GDM1 (cell line): ENCODE data around the gene TMEM120B.
"Not testable (repeated sequence)": the region's sequence is repeated elsewhere in the genome, so short reads cannot be mapped to it uniquely, and the experiment has no call there.

Source experiments
- DNase-seq: peaks from one replicate; lab custom pipeline; 2025; lab: John Stamatoyannopoulos, UW

TMEM120B gene

GRCh38 chr12:121709478-121709961 is 3.0 kb upstream of the TMEM120B start:
- DNase-seq = no peak

DNA sequence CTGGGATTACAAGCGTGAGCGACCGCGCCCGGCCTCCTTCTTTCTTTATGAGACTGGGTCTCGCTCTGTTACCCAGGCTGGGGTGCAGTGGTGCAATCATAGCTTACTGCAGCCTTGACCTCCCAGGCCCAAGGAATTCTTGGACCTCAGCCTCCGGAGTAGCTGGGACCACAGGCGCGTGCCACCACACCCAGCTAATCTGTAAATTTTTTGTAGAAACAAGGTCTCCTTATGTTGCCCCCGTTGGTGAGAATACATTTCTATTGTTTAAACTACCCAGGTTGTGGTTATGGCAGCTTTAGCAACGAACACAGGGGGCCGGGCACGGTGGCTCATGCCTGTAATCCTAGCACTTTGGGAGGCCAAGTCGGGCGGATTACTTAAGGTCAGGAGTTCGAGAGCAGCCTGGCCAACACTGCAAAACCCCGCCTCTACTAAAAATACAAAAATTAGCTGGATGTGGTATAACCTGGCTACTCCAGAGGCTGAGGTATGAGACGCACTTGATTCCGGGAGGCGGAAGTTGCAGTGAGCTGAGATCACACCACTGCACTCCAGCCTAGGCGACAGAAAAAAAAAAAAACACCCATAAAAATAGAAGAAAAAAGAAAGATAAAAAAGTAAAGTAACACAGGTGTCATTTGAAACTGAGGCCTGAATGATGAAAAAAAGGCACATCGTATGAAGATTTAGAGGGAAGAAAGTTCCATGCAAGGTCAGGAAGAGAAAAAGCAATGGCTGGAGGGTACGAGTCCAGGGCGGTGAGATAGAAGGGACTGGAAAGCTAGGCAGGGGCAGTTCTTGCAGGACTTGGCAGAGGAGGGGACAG is 977 bp upstream of the TMEM120B start:
- DNase-seq = no peak

- DNase-seq = no peak
These were observed 427 bp upstream of the TMEM120B start for GRCh38 chr12:121712190-121712460.

- DNase-seq = no peak
These were observed 765 bp downstream of the TMEM120B start for GRCh38 chr12:121713257-121713777.

- DNase-seq = no peak
These were observed 1.2 kb downstream of the TMEM120B start for GRCh38 chr12:121713793-121714192.

DNA sequence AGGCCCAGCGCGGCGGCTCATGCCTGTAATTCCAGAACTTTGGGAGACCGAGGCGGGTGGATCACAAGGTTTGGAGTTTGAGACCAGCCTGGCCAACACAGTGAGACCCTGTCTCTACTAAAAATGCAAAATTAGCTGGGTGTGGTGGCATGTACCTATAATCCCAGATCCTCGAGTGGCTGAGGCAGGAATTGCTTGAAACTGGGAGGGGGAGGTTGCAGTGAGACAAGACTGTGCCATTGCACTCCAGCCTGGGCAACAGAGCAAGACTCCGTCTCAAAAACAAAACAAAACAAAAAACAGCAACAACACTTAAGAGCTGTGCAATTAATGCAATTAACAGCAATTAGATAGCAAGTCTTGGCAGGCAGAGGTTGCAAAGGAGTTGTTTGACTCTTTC is 2.5 kb downstream of the TMEM120B start:
- not testable (repeated sequence) for DNase-seq

GRCh38 chr12:121715862-121716435 is 3.4 kb downstream of the TMEM120B start:
- DNase-seq = no peak

DNA sequence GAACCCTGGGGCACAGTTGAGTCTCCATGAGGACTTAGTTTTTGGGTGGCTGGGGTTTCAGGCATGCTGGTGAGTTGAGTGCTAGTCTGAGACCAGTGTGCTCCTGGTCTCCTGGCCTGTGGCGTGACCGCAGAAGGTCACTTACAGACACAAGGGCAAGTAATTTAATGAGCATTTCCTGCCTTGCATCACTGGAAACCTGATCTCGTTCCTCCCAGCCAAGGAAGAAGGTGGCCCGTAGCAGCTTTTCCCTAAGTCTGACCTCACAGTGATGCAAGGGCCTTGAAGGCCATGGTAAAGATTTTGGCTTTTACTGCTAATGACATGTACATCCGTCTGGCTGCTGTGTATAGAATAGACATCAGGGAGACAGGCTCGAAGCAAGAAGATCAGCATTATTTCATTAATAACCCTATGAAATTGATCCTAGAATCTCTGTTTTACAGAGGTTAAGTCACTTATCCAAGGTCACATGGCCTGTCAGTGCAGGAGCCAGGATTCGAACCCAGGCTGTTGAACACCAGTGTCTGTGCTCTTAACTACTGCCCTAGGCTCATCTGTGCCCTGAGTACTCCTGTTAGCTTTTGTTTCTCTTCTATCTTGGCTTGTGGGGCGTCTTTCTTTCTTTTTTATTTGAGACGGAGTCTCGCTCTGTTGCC is 4.6 kb downstream of the TMEM120B start:
- no peak for DNase-seq

DNA sequence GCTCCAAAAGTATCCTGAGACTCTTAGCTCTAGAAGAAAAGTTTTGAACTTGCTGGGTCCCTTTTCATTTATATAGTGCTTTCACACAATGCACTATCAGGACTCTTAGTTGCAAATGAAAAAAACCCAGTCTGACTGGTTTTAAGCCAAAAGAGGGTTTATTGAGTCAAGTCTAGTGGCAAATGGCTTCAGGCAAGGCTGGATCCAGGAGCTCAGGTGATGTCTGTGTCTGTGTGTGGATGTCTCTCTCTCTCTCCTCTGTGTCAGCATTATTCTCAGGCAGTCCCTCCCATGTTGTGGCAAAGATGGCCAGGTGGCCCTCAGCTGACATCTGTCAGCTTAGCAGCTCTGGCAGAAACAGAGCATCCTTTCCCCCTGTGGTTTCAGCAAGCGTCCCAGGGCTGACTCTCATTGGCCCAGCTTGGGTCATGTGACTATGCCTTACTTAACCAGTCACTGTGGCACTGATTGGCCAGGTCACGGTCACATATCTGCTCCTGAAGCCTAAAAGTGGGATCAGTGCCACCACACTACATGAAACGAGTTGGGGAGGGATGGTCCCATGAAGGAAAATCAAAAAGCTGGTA is 6.2 kb downstream of the TMEM120B start:
- no peak for DNase-seq

DNA sequence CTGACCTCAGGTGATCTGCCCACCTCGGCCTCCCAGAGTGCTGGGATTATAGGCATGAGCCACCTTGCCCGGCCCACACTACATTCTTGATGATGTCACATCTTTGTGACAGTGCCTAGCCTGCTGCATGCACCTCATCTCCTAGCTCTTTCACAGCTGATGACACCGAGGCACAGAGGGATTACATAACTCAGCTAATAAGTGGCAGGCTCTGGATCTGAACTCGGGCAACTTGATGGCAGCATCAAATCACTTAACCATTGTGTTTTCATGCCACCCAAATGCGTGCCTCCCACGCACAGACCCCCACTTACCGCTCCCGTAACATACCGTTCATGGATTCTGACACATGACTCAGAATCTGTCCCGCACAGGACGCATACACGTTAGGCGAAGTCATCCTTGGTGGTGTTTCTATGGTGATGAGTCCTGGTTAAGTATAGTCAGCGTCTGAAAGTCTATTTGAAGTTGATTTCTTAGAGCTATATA is 7.4 kb downstream of the TMEM120B start:
- no peak for DNase-seq

GRCh38 chr12:121720762-121721161 is 8.2 kb downstream of the TMEM120B start:
- DNase-seq = no peak

- no peak for DNase-seq
These were observed 10.0 kb downstream of the TMEM120B start for GRCh38 chr12:121722511-121722910.

- no peak for DNase-seq
These were observed 10.6 kb downstream of the TMEM120B start for GRCh38 chr12:121723200-121723599.

- no peak for DNase-seq
These were observed 12.4 kb downstream of the TMEM120B start for GRCh38 chr12:121724925-121725324.

DNA sequence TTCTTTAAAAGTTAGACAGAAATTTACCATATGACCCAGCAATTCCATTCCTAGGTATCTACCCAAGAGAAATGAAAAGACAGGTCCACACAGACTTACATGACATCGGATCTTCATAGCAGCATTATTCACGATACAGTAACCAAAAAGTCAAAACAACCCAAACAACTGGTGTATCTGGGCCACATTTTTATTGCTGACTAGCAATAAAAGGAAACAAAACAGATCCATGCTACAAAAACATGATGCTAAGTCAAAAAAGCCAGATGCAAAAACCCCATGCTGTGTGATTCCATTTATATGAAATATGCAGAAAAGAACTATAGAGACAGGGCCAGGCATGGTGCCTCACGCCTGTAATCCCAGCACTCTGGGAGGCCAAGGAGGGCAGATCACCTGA is 12.9 kb downstream of the TMEM120B start:
- DNase-seq = no peak

DNA sequence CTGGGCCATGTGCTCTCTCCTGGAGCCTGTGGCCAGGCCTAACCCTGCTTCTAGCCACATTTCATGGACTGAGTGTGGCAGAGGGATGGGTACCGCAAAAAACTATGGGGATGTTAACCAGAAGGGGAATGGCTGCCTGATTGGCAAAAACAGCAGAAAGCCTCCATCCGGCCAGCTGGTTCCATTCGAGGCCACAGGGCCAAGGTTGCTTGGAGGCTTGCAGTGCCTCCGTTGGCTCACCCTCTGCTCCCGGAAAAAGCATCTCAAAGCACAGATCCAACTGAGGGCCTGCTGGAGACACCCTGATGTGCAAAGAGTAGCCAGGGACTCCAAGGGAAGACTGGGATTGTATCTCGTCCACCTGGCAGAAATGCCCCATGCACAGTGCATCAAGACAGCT is 16.5 kb downstream of the TMEM120B start:
- DNase-seq = no peak

- DNase-seq = no peak
These were observed 18.9 kb downstream of the TMEM120B start for GRCh38 chr12:121731473-121731872.

- DNase-seq = no peak
These were observed 21.3 kb downstream of the TMEM120B start for GRCh38 chr12:121733849-121734248.

- no peak for DNase-seq
These were observed 25.8 kb downstream of the TMEM120B start for GRCh38 chr12:121738340-121738858.

GRCh38 chr12:121740847-121741246 is 28.3 kb downstream of the TMEM120B start:
- no peak for DNase-seq

- DNase-seq = no peak
These were observed 29.2 kb downstream of the TMEM120B start for GRCh38 chr12:121741743-121742142.

DNA sequence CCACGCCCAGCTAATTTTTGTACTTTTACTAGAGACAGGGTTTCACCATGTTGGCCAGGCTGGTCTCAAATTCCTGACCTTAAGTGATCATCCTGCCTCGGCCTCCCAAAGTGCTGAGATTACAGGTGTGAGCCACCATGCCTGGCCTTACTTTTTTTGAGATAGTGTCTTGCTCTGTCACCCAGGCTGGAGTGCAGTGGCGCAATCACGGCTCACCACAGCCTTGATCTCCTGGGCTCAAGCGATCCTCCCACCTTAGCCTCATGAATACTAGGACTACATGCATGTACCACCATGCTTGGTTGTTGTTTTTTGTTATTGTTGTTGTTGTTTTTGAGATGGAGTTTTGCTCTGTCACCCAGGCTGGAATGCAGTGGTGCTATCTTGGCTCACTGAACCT is 33.0 kb downstream of the TMEM120B start:
- not testable (repeated sequence) for DNase-seq
